ENCODE measurements around the gene HDAC4.

DNA sequence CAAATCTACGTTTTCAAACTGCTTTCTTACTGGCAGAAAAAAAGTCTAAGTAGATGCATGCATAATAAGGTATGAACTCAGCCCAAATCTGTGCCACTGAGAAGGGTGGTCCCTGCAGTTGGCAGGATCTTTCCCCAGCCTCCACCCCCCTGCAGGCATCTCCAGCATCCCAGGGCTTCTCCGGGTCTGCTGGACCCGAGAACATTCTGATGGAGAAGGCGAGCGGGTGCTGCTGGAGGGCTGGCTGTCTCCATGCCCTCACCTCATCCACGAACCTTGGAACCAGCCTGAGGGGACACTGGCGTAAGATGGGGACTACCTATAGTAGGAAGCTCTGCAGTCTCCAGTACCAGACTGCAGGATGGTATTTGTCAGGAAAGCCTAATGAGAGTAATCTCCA is 198.9 kb downstream of the HDAC4 start:
- TF ChIP-seq, protein P1, sequence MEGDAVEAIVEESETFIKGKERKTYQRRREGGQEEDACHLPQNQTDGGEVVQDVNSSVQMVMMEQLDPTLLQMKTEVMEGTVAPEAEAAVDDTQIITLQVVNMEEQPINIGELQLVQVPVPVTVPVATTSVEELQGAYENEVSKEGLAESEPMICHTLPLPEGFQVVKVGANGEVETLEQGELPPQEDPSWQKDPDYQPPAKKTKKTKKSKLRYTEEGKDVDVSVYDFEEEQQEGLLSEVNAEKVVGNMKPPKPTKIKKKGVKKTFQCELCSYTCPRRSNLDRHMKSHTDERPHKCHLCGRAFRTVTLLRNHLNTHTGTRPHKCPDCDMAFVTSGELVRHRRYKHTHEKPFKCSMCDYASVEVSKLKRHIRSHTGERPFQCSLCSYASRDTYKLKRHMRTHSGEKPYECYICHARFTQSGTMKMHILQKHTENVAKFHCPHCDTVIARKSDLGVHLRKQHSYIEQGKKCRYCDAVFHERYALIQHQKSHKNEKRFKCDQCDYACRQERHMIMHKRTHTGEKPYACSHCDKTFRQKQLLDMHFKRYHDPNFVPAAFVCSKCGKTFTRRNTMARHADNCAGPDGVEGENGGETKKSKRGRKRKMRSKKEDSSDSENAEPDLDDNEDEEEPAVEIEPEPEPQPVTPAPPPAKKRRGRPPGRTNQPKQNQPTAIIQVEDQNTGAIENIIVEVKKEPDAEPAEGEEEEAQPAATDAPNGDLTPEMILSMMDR (optimal IDR thresholded peaks at IDR 0.05 in 1 of 3, IDR thresholded peaks at IDR 0.05 in 1 of 3, conservative IDR thresholded peaks at IDR 0.05 in 1 of 3; ENCODE audit: extremely low read depth in 1 of 3, insufficient read depth in 2 of 3, low read length in 3 of 3) = no peak
- TF ChIP-seq EZH2 (IDR thresholded peaks at IDR 0.05; ENCODE audit: low read length) = no peak
